Sigmoid colon (tissue), 4 donors: ENCODE measurements around the gene PRPH.

Source experiments
- EP300 ChIP-seq, 4 donors: sonication (generic); formaldehyde crosslinking; IDR thresholded peaks; one replicate each; pipeline ENCODE4 v1.6.1; 2017; ENCODE audit warnings: antibody characterized with exemption in 4 of 4
- POLR2A ChIP-seq, 2 donors: fragments of 450-650 bp; IDR thresholded peaks; one replicate each; pipeline ENCODE4 v1.6.1; 2016; ENCODE audit warnings: antibody characterized with exemption in 2 of 2, mild to moderate bottlenecking in 2 of 2, moderate library complexity in 2 of 2
- TF ChIP-seq, protein P1 (sequence below), 4 experiments: fragments of 450-650 bp in 3 of 4; fragments of 200-600 bp in 1 of 4; IDR thresholded peaks; one replicate each; pipeline ENCODE4 v1.5.1; 2016 to 2019; ENCODE audit warnings: antibody characterized with exemption in 4 of 4, mild to moderate bottlenecking in 3 of 4, moderate library complexity in 2 of 4

GRCh38 chr12:49330032-49330619 is 35.2 kb downstream of the PRPH start:
- TF ChIP-seq EP300 (IDR thresholded peaks at IDR 0.05) (no peak), POLR2A (IDR thresholded peaks at IDR 0.05) (no peak)
- TF ChIP-seq, protein P1, sequence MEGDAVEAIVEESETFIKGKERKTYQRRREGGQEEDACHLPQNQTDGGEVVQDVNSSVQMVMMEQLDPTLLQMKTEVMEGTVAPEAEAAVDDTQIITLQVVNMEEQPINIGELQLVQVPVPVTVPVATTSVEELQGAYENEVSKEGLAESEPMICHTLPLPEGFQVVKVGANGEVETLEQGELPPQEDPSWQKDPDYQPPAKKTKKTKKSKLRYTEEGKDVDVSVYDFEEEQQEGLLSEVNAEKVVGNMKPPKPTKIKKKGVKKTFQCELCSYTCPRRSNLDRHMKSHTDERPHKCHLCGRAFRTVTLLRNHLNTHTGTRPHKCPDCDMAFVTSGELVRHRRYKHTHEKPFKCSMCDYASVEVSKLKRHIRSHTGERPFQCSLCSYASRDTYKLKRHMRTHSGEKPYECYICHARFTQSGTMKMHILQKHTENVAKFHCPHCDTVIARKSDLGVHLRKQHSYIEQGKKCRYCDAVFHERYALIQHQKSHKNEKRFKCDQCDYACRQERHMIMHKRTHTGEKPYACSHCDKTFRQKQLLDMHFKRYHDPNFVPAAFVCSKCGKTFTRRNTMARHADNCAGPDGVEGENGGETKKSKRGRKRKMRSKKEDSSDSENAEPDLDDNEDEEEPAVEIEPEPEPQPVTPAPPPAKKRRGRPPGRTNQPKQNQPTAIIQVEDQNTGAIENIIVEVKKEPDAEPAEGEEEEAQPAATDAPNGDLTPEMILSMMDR (IDR thresholded peaks at IDR 0.05): no peak
